Esophagus muscularis mucosa (tissue), 4 donors: ENCODE results near the gene SPRR2E. TPM values are rescaled to one million over a fixed set of nuclear protein-coding genes. Genes with fewer than 3 reads are reported as not detected.
"Not testable (repeated sequence)": the region's sequence is repeated elsewhere in the genome, so short reads cannot be mapped to it uniquely, and the experiment has no call there.

ENCODE experiments used
- DNase-seq: peaks from one replicate; pipeline ENCODE4 v3.0.0-alpha.2; 2017; ENCODE audit errors: extremely low spot score
- H3K27ac ChIP-seq, 4 donors: fragments of 200-600 bp; sonication (generic); replicated peaks in 1 of 4; 1 replicate in 3 of 4; 2 replicates in 1 of 4; pipeline ENCODE4 v1.5.1; 2016 to 2019; ENCODE audit warnings: mild to moderate bottlenecking in 1 of 4
- H3K27me3 ChIP-seq, 4 donors: fragments of 200-600 bp; sonication (generic); one replicate each; pipeline versions ENCODE4 v1.5.1 to v1.6.0; 2016 to 2019
- H3K36me3 ChIP-seq, 4 donors: fragments of 200-600 bp; sonication (generic); one replicate each; pipeline ENCODE4 v1.5.1; 2016 to 2019
- H3K4me1 ChIP-seq, 4 donors: fragments of 200-600 bp; sonication (generic); one replicate each; pipeline ENCODE4 v1.5.1; 2016 to 2019
- H3K4me3 ChIP-seq, 4 donors: fragments of 200-600 bp; sonication (generic); 1 replicate in 2 of 4; 2 replicates in 2 of 4; pipeline ENCODE4 v1.5.1; 2016 to 2019; ENCODE audit warnings: mild to moderate bottlenecking in 4 of 4, moderate library complexity in 1 of 4
- H3K9me3 ChIP-seq, 4 donors: fragments of 200-600 bp; sonication (generic); 1 replicate in 3 of 4; 2 replicates in 1 of 4; pipeline ENCODE4 v1.5.1; 2016 to 2019
- CTCF ChIP-seq, 3 experiments: fragments of 200-600 bp in 2 of 3; fragments of 450-650 bp in 1 of 3; sonication (generic) in 2 of 3; IDR thresholded peaks; one replicate each; pipeline ENCODE4 v1.5.1; 2017 to 2019; ENCODE audit warnings: antibody characterized with exemption in 3 of 3, mild to moderate bottlenecking in 2 of 3, moderate library complexity in 1 of 3
- EP300 ChIP-seq: sonication (generic); formaldehyde crosslinking; IDR thresholded peaks from one replicate; pipeline ENCODE4 v1.6.1; 2017; ENCODE audit warnings: antibody characterized with exemption
- POLR2A ChIP-seq: fragments of 450-650 bp; IDR thresholded peaks from one replicate; pipeline ENCODE4 v1.6.1; 2017; ENCODE audit warnings: antibody characterized with exemption, moderate library complexity, mild to moderate bottlenecking, low read depth
- POLR2AphosphoS5 ChIP-seq, 2 donors: sonication (generic); formaldehyde crosslinking; IDR thresholded peaks; one replicate each; pipeline ENCODE4 v1.6.1; 2017; ENCODE audit warnings: antibody characterized with exemption in 2 of 2
- WGBS: methylation state at CpG from one replicate; pipeline ENCODE4 v1.1.5; 2018; 5-methylcytosine and 5-hydroxymethylcytosine counted together
- intact Hi-C: fragments of 100-400 bp; cut with DNase I; formaldehyde crosslinking; loops from one replicate; pipeline ENCODE4 v1.15.1; 2023
- total RNA-seq, 4 donors: library from RNA; depleted of rRNA; stranded (reverse); fragments of >200 nt; gene quantifications; one replicate each; pipeline versions ENCODE4 v1.1.0 to v1.2.1, GENCODE V29; 2016

SPRR2E gene
- total RNA-seq, result not detected

GRCh38 chr1:153094426-153094825, at the start of gene SPRR2E:
SPRR2E (minus strand) TSS chr1:153094526; CDS start chr1:153093751, 775 bp downstream.
- Histone ChIP-seq H3K27ac (no peak within 1 kb of the TSS), H3K36me3 (no peaks in the 10 kb centered on the region), H3K9me3 (no peaks in the 10 kb centered on the region), H3K27me3 (no peaks in the 10 kb centered on the region), H3K4me3 (no peak within 1 kb of the TSS), H3K4me1 (no peaks in the 10 kb centered on the region)
- TF ChIP-seq POLR2AphosphoS5 (IDR thresholded peaks at IDR 0.05) (no peak), POLR2A (no peak), CTCF (IDR thresholded peaks at IDR 0.05) (no peak), EP300 (no peak)
- intact Hi-C loops, result no loop called here
- no peak for DNase-seq

GRCh38 chr1:153141377-153141776, 47.1 kb upstream of the SPRR2E start:
- H3K4me3 ChIP-seq, result no peak overlapping the region
- H3K36me3 ChIP-seq, result no peaks in the 10 kb centered on the region
- no peak for DNase-seq
- intact Hi-C loops, result no loop called here
- H3K27ac ChIP-seq, result no peak overlapping the region
- no peaks in the 10 kb centered on the region for H3K4me1 ChIP-seq
- H3K27me3 ChIP-seq, result peaks cover 0 to 4% (median 0%) of the 10 kb centered on the region in 4 donors
- TF ChIP-seq CTCF (IDR thresholded peaks at IDR 0.05) (no peak), POLR2AphosphoS5 (IDR thresholded peaks at IDR 0.05) (no peak)
- WGBS, result 87% methylated on average over 3 of the region's 3 CpGs
- no peaks in the 10 kb centered on the region for H3K9me3 ChIP-seq

DNA sequence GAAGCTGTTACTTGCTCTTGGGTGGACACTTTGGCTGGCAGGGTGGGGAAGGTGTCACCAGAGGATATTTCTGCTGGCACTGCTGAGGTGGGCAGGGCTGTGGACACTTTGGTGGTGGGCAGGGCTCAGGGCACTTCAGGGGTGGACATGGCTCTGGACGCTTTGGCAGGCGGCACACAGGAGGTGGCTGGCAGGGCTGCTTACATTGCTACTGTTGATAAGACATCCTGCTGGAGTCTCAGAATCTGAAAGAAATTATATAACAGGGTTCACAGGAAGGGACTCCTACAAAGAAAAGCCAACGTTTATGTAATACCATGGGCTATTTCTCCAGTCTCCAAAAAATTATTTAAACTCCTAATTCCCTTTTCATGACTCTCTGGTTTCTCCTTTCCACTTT, 46.2 kb upstream of the SPRR2E start:
- no peak for TF ChIP-seq POLR2A
- no peak for TF ChIP-seq EP300
- TF ChIP-seq CTCF (IDR thresholded peaks at IDR 0.05), result no peak
- no peak for TF ChIP-seq POLR2AphosphoS5 (IDR thresholded peaks at IDR 0.05)
- no peaks in the 10 kb centered on the region for H3K4me1 ChIP-seq
- no peak overlapping the region for H3K27ac ChIP-seq
- 59% methylated on average over 3 of the region's 3 CpGs for WGBS
- no peak for DNase-seq
- intact Hi-C loops, result no loop called here
- H3K9me3 ChIP-seq, result no peaks in the 10 kb centered on the region
- H3K4me3 ChIP-seq, result no peak overlapping the region
- H3K36me3 ChIP-seq, result no peaks in the 10 kb centered on the region
- H3K27me3 ChIP-seq, result peaks cover 0 to 3% (median 0%) of the 10 kb centered on the region in 4 donors

- Histone ChIP-seq H3K27ac (no peak overlapping the region), H3K4me3 (no peak overlapping the region), H3K27me3 (peaks cover 0 to 13% (median 0%) of the 10 kb centered on the region in 4 donors), H3K9me3 (no peaks in the 10 kb centered on the region), H3K4me1 (no peaks in the 10 kb centered on the region), H3K36me3 (no peaks in the 10 kb centered on the region)
- TF ChIP-seq CTCF (IDR thresholded peaks at IDR 0.05), result no peak
- TF ChIP-seq POLR2A, result no peak
- no peak for TF ChIP-seq POLR2AphosphoS5 (IDR thresholded peaks at IDR 0.05)
- no peak for TF ChIP-seq EP300
- no CpG with 5 or more reads among the region's 2 CpGs for WGBS
- DNase-seq, result no peak
- intact Hi-C loops, result no loop called here
Measured at GRCh38 chr1:153133743-153134142, 39.4 kb upstream of the SPRR2E start.

GRCh38 chr1:153133267-153133666, 38.9 kb upstream of the SPRR2E start:
- TF ChIP-seq CTCF (IDR thresholded peaks at IDR 0.05) (no peak), POLR2A (no peak), POLR2AphosphoS5 (IDR thresholded peaks at IDR 0.05) (no peak), EP300 (no peak)
- Histone ChIP-seq H3K9me3 (no peaks in the 10 kb centered on the region), H3K27ac (no peak overlapping the region), H3K4me1 (no peaks in the 10 kb centered on the region), H3K4me3 (no peak overlapping the region), H3K27me3 (peaks cover 0 to 13% (median 0%) of the 10 kb centered on the region in 4 donors), H3K36me3 (no peaks in the 10 kb centered on the region)
- intact Hi-C loops, result no loop called here
- 71% methylated on average over 1 of the region's 1 CpG for WGBS
- no peak for DNase-seq

GRCh38 chr1:153128688-153129087, 34.4 kb upstream of the SPRR2E start:
- H3K27me3 ChIP-seq, H3K4me1 ChIP-seq, H3K27ac ChIP-seq, intact Hi-C loops, H3K36me3 ChIP-seq, DNase-seq, H3K4me3 ChIP-seq: not testable (repeated sequence)
- H3K9me3 ChIP-seq, result peaks cover 0 to 21% (median 3%) of the 10 kb centered on the region in 4 donors
- WGBS, result 89% methylated on average over 4 of the region's 4 CpGs
